ENCODE measurements around the gene VSX1.

Gene VSX1

DNA sequence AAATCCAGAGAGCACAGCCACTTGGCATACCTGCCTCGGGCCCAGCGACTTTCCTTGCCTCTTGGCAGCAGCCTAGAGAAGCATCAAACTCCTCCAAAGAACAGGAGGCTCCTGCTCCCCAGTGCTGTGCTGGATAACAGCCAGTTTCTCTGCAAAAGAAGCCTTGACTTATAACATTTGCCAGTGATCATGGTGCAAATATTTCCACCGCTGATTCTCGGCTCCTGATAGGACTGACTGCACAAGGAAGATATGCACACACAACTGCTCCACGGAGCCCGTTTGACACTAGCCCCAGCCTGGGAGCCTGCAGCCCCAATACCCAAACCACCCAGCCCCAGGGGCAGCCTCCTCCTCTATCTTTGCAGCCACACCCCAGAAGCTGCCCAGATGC lies 41.5 kb downstream of the VSX1 start:
- TF ChIP-seq, protein P1, sequence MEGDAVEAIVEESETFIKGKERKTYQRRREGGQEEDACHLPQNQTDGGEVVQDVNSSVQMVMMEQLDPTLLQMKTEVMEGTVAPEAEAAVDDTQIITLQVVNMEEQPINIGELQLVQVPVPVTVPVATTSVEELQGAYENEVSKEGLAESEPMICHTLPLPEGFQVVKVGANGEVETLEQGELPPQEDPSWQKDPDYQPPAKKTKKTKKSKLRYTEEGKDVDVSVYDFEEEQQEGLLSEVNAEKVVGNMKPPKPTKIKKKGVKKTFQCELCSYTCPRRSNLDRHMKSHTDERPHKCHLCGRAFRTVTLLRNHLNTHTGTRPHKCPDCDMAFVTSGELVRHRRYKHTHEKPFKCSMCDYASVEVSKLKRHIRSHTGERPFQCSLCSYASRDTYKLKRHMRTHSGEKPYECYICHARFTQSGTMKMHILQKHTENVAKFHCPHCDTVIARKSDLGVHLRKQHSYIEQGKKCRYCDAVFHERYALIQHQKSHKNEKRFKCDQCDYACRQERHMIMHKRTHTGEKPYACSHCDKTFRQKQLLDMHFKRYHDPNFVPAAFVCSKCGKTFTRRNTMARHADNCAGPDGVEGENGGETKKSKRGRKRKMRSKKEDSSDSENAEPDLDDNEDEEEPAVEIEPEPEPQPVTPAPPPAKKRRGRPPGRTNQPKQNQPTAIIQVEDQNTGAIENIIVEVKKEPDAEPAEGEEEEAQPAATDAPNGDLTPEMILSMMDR (IDR thresholded peaks at IDR 0.05; ENCODE audit: control insufficient read depth, insufficient read depth, low read depth, low read length, missing control alignments) = no peak
- no peak for DNase-seq (ENCODE audit: low read depth)
- no peak overlapping the region for H3K4me3 ChIP-seq (ENCODE audit: control insufficient read depth, low read depth, low read length)

DNA sequence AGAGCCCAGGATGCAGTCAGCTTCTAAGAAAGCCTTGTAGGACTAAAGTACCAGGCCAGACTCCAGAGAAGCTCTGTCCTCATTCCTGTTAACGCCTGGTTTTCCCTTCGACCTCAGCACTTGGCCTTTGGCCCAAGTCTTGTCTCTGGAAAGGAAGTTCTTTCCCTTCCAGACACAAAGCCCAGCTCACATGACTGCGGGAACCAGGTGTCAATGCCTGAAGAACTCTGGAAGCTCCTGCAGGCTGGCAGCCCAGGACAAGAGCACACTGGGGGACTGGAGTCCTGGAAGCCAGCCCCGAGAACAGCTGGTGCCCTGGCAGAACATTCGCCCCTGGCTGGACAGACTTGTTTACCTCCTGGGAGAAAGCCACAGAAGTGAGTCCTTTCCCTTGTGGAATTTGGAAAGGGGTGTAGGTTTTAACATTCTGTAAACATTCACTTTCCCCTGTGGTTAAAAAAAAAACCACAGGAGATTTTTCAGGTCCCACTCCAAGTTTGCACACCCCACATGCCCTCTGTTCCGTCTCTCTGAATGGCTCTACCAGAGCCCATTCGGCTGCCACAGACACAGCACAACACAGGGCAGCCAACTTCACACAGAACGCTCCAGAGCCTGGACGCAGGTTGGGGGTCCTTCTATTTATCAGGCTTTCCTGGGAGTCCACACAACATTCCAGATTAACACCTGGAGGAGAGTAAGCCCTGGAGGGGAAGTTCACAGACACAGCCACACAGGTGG lies 42.1 kb downstream of the VSX1 start:
- no peak overlapping the region for H3K4me3 ChIP-seq (ENCODE audit: control insufficient read depth, low read depth, low read length)
- TF ChIP-seq, protein P1 (IDR thresholded peaks at IDR 0.05; ENCODE audit: control insufficient read depth, insufficient read depth, low read depth, low read length, missing control alignments) = no peak
- DNase-seq (ENCODE audit: low read depth) = no peak

DNA sequence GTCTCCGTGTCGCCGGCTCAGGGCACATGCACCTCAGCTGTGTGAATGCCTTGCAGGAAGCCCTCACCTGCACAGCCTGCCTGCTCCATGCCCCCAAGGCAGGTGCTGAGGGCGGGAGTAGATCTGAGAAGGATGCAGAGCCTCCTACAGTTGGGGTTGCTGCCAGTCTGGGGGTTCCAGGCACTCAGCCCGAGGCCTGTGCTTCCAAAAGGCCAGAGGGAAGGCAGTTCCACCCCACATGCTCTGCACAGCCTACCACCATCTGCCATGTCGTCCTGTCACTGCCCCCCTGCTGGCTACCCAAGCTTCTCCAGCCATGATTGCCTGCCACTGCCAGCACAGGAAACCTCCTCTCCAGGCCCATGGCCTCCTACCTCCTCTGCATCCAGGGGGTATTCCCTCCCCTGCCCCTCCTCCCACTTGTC lies 43.3 kb downstream of the VSX1 start:
- no peak for DNase-seq (ENCODE audit: low read depth)
- TF ChIP-seq, protein P1 (IDR thresholded peaks at IDR 0.05; ENCODE audit: control insufficient read depth, insufficient read depth, low read depth, low read length, missing control alignments) = no peak
- H3K4me3 ChIP-seq (ENCODE audit: control insufficient read depth, low read depth, low read length) = no peak overlapping the region

DNA sequence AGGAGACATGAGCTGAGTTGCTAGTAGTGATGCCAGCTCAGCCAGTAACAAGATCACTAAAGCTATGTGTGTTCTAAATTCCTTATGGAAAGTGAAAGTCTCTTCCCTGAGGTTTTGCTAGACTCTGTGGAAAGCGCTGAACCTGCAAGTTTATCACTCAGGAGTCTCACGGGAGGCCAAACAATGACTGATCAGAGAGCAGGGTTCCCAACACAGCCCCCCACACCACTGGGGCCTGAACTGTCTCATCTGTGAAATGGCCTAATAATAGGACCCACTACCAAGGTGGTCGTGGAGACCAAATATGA lies 43.9 kb downstream of the VSX1 start:
- TF ChIP-seq, protein P1 (IDR thresholded peaks at IDR 0.05; ENCODE audit: control insufficient read depth, insufficient read depth, low read depth, low read length, missing control alignments) = no peak
- no peak for DNase-seq (ENCODE audit: low read depth)
- H3K4me3 ChIP-seq (ENCODE audit: control insufficient read depth, low read depth, low read length) = no peak overlapping the region

GRCh38 chr20:25037288-25038102 lies 44.4 kb downstream of the VSX1 start:
- no peak overlapping the region for H3K4me3 ChIP-seq (ENCODE audit: control insufficient read depth, low read depth, low read length)
- TF ChIP-seq, protein P1 (IDR thresholded peaks at IDR 0.05; ENCODE audit: control insufficient read depth, insufficient read depth, low read depth, low read length, missing control alignments) = no peak
- no peak for DNase-seq (ENCODE audit: low read depth)

- DNase-seq (ENCODE audit: low read depth) = no peak
- no peak overlapping the region for H3K4me3 ChIP-seq (ENCODE audit: control insufficient read depth, low read depth, low read length)
- TF ChIP-seq, protein P1 (IDR thresholded peaks at IDR 0.05; ENCODE audit: control insufficient read depth, insufficient read depth, low read depth, low read length, missing control alignments) = no peak
Observed at GRCh38 chr20:25036331-25036936, 45.5 kb downstream of the VSX1 start.
